NCI-H226 (cell line): Measurements from ENCODE around the gene H6PD.

ENCODE experiments used
- DNase-seq: peaks from one replicate; pipeline ENCODE4 v3.0.0-alpha.2; 2015

The H6PD gene

DNA sequence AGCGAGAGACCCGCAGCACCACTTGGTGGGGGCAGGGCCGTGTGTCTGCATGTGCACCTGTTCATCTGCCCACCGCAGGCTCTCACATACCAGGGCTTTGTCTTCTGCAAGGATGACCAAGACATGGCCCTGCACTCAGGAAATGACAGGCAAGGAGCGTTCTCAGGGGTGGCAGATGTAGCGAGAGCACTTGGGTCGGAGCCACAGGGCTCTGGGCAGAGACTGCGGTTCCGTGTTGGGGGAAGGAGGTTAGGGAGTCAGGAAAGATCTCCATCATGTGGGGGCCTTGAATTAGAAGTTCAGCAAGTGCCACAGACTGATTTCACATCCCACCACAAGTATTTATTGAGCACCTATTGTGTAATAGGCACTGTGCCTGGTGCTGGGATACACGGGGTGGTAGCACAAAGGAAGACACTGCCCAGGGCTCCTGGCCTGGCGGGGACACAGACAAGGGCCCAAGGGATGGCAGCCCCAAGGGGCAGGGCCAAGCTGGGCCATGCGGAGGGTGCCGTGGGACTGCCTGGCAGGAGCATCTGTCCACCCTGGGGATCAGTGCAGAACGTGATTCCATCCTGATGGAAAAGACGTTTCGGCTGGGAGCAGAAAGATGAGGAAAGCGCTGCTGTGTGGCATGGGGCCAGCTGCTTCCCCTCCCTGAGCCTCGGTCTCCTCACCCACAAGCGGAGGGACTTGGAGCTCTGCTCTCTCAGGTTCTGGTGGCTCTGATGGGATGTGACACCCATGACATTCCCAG is 46.7 kb downstream of the H6PD start:
- DNase-seq = peak; percentile 46

DNA sequence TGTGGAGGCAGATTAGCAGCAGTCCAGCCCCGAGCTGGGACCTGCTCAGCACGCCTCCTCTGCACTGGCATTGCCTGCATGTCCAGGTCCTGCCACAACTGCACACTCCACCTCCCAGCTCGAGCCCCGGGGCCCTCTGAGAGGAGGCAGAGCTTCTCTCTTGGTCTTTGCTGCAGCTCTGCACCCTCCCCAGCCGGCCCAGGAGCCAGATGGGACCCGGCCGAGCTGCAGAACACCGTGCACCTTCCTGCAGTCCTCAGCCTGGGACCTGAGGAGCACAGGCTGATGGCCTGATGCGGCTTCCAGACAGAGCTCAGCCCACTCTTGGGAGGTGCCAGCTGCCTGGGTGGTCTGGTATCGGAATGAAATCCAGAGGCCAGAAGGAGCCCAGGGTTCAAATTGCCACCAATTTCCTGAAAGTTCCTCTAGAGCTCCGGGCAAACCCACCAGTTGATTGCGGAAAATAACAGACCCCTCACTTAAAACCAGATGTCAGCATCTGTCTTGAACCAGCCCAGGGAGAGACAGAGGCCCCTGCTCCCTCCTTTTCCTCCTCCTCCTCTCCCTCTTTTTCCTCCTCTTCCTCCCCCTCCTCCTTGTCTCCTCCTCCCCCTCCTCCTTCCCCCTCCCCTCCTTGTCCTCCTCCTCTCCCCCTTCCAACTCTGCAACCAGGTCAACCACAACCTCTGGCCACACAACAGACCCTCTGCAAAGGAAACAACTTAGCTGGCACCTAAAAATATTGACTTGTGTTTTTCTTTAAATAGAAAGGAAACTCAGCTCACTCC is 47.5 kb downstream of the H6PD start:
- no peak for DNase-seq

GRCh38 chr1:9282696-9282955 is 48.1 kb downstream of the H6PD start:
- no peak for DNase-seq

- DNase-seq = no peak
These were observed 49.5 kb downstream of the H6PD start for GRCh38 chr1:9284061-9284460.

- no peak for DNase-seq
These were observed 52.0 kb downstream of the H6PD start for GRCh38 chr1:9286556-9286955.

GRCh38 chr1:9289090-9289534 is 54.5 kb downstream of the H6PD start:
- DNase-seq = peak; percentile 61

DNA sequence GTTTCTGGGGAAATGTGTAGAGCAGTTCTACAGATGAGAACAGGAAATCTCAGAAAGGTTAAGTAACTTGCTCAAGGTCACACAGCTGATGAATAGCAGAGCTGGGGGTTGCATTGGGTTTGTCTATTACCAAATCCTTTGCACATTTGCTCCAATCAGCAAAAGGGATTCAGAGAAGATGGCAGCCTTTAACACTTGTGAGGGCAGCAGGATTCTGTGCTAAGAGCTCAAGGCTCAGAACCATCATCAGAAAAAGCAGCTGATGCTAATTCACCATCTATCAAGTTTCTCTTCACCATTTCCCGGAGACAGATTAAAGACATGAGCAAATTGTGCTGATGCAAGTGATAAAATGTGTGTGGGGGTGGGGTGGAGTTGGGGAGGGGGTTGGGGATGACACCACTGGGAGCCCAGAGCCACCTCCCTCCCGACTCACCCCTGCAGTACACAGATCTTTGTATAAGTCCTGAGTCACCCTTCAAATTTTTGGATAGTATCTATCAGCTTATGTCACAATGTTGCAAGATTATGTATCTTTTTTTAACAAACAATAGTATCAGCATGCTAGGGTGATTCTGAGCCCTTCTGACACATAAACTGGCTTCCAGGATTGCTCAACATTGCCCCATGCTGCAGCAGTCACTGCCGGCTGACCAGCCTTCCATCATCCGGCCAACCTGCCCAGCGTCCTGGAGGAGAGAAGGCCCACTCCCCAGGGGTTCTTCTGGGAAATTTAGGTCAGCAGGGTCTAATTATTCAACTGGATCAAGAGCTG is 55.3 kb downstream of the H6PD start:
- DNase-seq = peak; percentile 77

GRCh38 chr1:9291914-9292360 is 57.4 kb downstream of the H6PD start:
- DNase-seq = no peak

DNA sequence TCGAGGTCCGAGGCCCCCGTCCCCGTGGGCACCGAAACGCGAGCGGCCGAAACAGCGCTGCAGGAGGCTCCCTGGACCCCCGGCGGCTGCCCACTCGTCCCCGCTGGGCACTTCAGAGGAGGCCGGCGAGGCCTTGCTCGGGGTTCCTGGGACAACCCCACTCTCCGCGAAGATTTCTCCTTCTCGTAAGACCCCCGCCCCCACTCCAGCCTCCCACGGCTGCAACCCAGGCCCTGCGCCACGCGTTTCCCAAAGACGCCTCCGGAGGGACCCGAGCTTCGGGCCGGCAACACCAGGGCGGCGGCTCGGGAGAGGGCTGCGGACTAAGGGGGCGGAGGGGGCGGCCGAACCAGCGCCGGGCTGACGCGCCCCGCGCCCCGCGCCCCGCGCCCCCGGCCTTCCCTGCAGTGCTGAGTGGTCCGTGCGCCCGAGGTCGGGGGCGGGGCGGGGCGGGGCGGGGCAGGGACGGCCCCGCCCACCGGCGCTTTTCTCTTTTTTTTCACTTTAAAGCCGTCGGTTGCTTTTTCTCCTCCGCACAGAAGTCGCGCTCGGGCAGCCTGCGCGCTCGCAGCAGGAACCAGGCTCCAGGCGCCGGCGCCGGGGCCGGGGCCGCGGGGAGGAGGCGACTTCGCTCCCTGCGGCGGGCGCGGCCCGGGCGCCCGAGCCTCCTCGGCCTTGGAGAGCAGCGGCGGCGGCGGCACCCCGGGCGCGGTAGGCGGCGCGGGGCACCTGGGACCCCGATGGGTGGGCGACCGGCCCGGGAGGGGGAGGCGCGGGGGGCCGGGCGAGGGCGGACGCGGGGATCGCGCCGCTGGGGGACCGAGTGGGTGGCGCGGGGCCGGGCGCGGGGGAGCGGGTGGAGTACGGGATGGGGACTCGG is 58.0 kb downstream of the H6PD start, which contains the start of gene SPSB1:
TSS of gene SPSB1 (plus strand) at position 534 of the 880 bp plus-strand sequence. CDS start 62,998 bp downstream, outside the sequence.
- peak; percentile 63 for DNase-seq

- no peak for DNase-seq
These were observed 58.6 kb downstream of the H6PD start for GRCh38 chr1:9293241-9293532.

GRCh38 chr1:9293533-9294404 is 59.2 kb downstream of the H6PD start:
- DNase-seq = no peak

GRCh38 chr1:9294405-9294773 is 59.8 kb downstream of the H6PD start:
- DNase-seq = peak; percentile 44

- no peak for DNase-seq
These were observed 60.5 kb downstream of the H6PD start for GRCh38 chr1:9294910-9295636.

DNA sequence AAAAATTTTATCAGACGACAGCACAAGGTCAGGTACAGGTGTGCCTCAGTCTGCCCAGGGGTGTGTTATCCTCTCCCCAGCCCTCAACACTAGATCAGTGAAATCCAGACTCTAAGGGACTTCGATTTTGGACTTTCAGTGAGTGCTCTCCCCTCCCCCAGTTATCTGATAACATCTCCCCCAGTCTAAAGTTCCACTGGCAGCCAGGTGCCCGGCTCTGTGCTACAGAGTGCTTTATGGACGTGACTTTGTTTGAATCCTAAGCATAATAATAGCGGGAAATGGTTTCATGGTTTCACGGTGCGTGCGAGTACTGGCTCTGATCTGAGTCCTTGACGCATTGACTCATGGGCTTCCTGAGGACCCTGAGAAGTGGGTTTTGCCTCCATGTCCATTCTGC is 61.3 kb downstream of the H6PD start:
- no peak for DNase-seq

DNA sequence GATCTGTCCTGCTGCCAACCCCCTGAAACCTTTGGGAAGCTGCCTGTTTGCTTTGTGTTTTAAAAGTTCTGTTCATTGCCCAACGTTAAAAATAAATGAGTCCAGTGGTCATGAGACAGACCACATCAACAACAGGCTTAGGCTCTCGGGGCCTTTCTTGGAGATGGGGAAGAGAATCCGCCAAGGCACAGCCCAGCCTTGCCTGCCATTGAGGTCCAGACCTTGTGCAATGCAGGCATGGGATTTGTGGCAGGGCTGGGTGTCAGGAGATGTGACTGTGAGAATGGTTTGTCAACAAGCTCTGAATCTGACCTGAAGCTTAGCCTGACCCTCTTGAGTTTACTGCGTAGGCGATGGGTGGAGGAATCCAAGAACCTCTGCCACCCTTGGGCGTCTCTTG is 62.3 kb downstream of the H6PD start:
- no peak for DNase-seq

GRCh38 chr1:9297831-9298230 is 63.3 kb downstream of the H6PD start:
- DNase-seq = no peak

GRCh38 chr1:9298282-9298681 is 63.7 kb downstream of the H6PD start:
- no peak for DNase-seq

GRCh38 chr1:9299571-9300541 is 65.3 kb downstream of the H6PD start:
- DNase-seq = peak; percentile 84

- no peak for DNase-seq
These were observed 66.0 kb downstream of the H6PD start for GRCh38 chr1:9300573-9300972.
